HG03139 (cell line): ENCODE measurements around the gene GRAMD2B.
A peak's percentile ranks its signal among the peaks of the same experiment; 100 is the strongest.
"Not testable (repeated sequence)": the region's sequence is repeated elsewhere in the genome, so short reads cannot be mapped to it uniquely, and the experiment has no call there.

Experiments
- ATAC-seq: cut with Tn5 transposase; IDR thresholded peaks from one replicate; pipeline ENCODE4 v1.9.1; 2021; ENCODE audit not compliant: unreplicated experiment

The GRAMD2B gene

GRCh38 chr5:126446498-126447224 lies 23.5 kb downstream of the GRAMD2B start:
- ATAC-seq = no peak

DNA sequence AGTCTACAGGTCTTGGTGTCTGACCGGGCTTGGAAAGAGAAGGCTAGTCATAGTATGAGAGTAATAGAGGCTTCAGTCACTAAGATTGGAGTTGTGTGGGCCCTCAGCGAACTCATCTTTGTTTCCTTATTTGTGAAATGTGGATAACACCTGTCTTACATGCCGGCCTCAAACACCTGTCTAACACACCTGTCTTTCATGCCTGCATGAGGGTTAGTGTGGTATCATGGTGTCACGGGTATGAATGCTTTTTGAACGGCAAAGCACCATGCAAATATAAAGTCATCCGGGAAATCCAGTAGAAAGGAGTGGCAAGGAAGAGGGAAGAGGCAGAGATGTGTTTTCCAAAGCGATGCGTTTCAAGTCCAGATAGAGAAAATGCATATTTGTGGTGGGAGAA lies 25.5 kb downstream of the GRAMD2B start:
- no peak for ATAC-seq

GRCh38 chr5:126449751-126450271 lies 26.6 kb downstream of the GRAMD2B start:
- peak; percentile 84 for ATAC-seq

- ATAC-seq = peak; percentile 44
Observed at GRCh38 chr5:126450346-126450745, 27.1 kb downstream of the GRAMD2B start.

GRCh38 chr5:126450907-126451306 lies 27.7 kb downstream of the GRAMD2B start:
- ATAC-seq = no peak

- no peak for ATAC-seq
Observed at GRCh38 chr5:126452477-126452876, 29.3 kb downstream of the GRAMD2B start.

- ATAC-seq = no peak
Observed at GRCh38 chr5:126454081-126454480, 30.9 kb downstream of the GRAMD2B start.

GRCh38 chr5:126454535-126454934 lies 31.3 kb downstream of the GRAMD2B start:
- ATAC-seq = no peak

DNA sequence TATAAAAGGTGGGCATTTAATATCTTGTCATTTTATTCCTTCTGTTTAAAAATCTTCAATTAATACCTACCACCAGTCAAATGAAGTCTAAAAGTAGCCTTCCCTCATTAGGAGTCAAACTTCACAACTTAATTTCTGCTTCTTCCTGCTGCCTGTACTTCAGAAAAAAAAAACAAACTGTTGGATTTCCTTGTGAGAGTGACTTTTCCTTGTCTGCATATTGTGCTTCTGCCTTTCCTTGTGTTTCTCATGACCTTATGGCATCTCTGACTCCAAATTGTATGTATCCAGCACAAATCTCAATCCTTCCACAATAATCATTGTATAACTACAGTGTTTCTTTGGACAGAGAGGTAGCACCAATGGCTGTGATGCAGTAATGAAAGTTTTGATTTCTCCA lies 32.1 kb downstream of the GRAMD2B start:
- ATAC-seq = no peak

DNA sequence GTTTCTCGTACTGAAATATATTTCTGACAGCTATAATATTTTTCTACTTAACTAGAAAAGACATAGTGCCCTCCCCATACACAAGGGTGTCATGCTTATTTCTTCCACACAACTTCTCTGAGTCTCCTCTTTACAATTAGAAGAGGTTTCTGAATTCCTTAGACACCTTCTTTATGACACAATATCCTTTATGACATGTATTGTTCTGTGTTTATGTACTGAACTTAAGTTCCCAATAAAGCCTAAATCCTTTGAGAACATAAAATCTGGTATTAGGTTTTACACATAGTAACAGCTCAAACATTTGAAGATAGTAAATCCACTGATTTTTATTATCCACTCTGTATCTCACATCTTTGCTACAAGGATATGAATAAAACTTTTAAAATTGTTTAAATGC lies 32.5 kb downstream of the GRAMD2B start:
- no peak for ATAC-seq

DNA sequence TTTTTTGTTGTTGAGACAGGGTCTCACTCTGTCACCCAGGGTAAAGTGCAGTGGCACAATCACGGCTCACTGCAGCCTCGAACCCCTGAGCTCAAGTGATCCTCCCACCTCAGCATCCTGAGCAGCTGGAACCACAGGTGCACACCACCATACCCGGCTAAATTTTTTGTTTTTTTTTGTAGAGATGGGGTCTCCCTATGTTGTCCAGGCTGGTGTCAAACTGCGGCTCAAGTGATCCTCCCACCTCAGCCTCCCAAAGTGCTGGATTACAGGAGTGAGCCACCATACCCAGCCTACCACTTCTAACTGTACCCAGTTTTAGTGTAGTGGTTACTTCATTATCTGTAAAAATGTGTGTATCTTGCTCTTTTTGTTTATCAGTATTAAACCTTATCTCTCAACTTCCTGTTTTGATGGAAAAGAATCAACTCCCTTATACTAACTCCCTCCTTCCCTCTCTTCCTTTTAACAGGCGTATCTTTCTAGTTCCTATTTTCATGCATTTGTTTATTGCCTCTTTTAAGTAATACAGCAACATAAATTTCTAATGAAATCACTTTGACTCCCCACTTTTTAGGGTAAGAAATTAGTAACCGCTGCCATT lies 33.1 kb downstream of the GRAMD2B start:
- no peak for ATAC-seq

GRCh38 chr5:126460459-126460858 lies 37.2 kb downstream of the GRAMD2B start:
- no peak for ATAC-seq

- no peak for ATAC-seq
Observed at GRCh38 chr5:126460977-126461376, 37.8 kb downstream of the GRAMD2B start.

GRCh38 chr5:126461838-126462237 lies 38.6 kb downstream of the GRAMD2B start:
- ATAC-seq = no peak

DNA sequence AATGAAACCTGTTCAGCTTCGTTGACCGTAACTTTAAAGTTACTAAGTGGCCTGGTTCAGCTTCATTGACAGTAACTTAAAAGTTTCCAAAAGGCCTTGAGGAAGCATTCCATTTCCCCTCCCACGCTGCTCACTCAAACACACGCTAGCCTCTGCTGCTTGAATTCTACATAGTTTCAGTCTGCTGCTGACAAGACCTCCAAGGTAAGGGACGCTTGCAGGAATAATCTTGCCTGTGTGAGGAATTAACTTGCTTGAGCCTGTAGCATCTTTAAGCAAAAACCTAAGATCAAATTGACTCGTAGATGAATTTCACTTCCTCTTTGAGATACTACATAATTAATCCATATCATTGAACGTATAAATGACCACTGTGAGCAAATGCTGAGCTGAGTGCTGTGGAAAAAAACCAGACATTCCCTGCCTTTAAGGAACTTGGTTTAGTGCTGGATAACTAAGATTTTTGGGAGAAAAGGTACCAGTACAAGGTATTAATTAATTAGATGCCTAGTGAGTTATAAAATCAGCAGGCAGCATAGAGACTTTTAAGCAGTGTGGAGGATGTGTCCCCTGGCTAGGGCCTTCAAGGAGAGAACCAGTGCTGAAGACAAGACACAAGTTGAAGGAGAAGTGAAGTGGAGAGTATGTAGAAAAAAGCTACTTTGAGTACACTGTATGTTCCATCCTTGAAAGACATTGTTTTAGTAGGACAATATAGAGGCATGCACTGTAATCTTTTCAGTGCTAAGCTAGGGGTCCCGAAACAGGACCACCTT lies 39.2 kb downstream of the GRAMD2B start:
- peak; percentile 70 for ATAC-seq

GRCh38 chr5:126464016-126464415 lies 40.8 kb downstream of the GRAMD2B start:
- ATAC-seq = no peak

GRCh38 chr5:126464959-126465358 lies 41.8 kb downstream of the GRAMD2B start:
- ATAC-seq = no peak

DNA sequence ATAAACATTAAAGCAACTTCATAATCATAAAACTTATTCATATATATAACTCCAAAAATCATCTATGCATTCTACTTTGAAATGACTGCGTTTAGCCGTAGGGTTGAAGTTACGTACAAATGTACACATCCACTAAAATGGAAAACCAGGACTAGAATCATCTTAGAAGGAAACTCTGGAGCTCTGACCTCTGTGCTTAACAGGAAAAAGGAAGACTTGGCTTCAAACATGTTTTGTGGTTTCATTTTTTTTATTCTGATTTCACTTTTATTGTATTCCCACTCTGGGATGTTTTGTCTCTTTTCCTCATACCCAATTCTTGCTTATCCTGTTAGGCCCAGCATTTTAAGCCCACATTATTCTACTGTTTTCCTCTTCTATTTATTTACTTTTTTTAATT lies 44.9 kb downstream of the GRAMD2B start:
- ATAC-seq = no peak

GRCh38 chr5:126469536-126470316 lies 46.5 kb downstream of the GRAMD2B start:
- no peak for ATAC-seq

GRCh38 chr5:126470529-126470928 lies 47.3 kb downstream of the GRAMD2B start:
- not testable (repeated sequence) for ATAC-seq

- no peak for ATAC-seq
Observed at GRCh38 chr5:126471247-126471646, 48.0 kb downstream of the GRAMD2B start.
